ENCODE results near the gene ITIH1. TPM values are rescaled to one million over a fixed set of nuclear protein-coding genes. Genes with fewer than 3 reads are reported as not detected.
A peak's percentile ranks its signal among the peaks of the same experiment; 100 is the strongest.

The ITIH1 gene
- total RNA-seq, 1 donor from 2014 or later: not detected

DNA sequence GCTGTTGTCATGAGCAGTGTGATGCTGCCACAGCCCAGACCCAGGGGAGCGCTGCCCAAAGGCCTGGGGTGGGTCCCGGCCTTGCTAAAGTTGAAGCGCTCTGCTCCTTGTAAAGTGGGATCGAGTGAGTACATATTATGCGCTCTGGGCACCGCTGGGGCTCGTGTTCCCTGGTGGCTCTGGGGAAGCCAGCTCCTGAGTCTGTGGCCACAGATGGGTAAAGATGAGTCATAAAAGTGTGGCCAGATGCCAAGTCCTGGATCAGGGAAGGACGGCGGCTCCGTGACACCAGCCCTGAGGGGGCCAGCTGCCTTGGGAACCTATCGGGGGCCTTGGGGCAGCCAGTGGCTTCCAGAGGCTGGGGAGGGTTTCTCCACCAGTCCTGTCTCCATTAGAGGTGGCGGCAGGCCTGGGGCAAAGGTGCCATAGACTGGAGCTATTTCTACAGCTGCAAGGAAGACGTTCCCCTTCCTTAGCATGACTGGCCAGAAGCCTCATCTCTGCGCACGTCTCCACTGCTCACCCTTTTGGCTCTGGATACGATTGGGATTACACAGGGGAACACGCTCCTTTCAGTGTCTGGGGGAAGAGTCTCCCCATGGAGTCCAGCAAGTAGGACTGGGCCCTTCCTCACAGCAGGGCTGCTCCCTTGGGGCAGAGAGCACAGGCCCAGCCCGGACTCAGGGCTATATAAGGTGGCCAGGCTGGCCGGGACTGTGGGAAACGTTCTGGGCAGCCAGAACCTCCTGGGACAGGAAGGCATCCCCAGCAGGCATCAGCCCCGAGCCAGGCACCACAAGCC, 54.3 kb downstream of the ITIH1 start:
- no peak overlapping the region for H3K4me3 ChIP-seq (ENCODE audit: low read depth, low read length)
- TF ChIP-seq CTCF (conservative IDR thresholded peaks at IDR 0.05; ENCODE audit: low read depth, low read length): no peak
- peak; percentile 44 for DNase-seq (ENCODE audit: low read depth)

DNA sequence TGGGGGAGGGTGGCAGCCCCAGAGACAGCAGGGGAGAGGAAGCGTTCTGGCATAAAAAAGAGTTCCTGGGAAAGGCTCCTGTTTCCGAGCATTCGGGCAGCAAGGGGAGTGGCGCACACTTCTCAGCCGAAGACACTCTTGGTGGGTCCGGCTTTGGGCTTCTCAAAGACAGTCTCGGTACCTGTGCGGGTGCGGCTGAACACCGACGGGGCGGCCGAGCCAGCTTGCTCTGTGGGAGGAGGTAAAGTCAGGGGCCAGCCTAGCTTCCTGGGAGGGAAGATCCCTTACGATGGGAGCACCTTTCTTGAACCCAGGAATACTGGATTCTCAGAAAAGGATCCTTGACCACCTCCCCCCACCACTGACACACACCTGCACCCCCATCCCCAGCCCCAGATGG, 55.8 kb downstream of the ITIH1 start:
- no peak for TF ChIP-seq CTCF (conservative IDR thresholded peaks at IDR 0.05; ENCODE audit: low read depth, low read length)
- no peak for DNase-seq (ENCODE audit: low read depth)
- no peak overlapping the region for H3K4me3 ChIP-seq (ENCODE audit: low read depth, low read length)

- no peak within 1 kb of the TSS for H3K4me3 ChIP-seq (ENCODE audit: low read depth, low read length)
- DNase-seq (ENCODE audit: low read depth): no peak
- no peak for TF ChIP-seq CTCF (conservative IDR thresholded peaks at IDR 0.05; ENCODE audit: low read depth, low read length)
Observed at GRCh38 chr3:52834871-52835501, 57.6 kb downstream of the ITIH1 start, which contains the start of gene MUSTN1. MUSTN1 (minus strand) TSS chr3:52835019; CDS start chr3:52834948, 71 bp downstream.

DNA sequence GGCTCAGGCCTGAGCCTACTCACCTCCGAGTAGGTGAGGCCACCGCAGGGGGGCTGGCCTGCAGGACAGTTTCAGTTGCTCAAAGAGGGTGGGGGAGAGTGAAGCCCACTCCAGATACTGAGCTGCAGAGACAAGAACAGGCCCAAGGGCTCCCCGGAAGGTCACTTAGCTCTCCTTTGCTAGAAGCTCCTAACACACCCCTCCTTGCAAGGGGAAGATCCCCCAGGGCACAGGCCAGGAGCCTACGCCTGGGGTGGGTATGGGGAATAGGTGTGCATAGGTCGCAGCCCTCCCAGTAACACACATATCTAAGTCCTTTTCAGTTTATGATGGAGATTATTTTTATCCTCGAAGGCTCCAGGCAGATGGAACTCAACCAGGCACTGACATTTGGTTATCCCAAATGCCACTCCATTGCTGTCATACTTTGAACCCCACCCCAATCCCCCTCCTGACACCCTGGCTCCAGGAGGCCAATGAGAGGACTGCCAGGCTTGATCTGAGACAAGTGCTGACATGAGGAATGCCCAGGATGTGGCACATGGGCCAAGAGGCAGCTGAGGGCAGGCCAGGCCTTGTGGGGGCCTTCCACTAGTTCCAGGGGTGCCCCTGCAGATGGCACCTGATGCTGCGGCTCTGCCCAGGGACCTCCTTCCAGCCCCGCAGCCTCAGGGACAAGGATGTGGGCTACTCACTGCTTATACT, 58.5 kb downstream of the ITIH1 start:
- DNase-seq (ENCODE audit: low read depth): no peak
- TF ChIP-seq CTCF (conservative IDR thresholded peaks at IDR 0.05; ENCODE audit: low read depth, low read length): no peak
- H3K4me3 ChIP-seq (ENCODE audit: low read depth, low read length): no peak overlapping the region

- no peak overlapping the region for H3K4me3 ChIP-seq (ENCODE audit: low read depth, low read length)
- TF ChIP-seq CTCF (conservative IDR thresholded peaks at IDR 0.05; ENCODE audit: low read depth, low read length): no peak
- no peak for DNase-seq (ENCODE audit: low read depth)
Observed at GRCh38 chr3:52836471-52836845, 59.1 kb downstream of the ITIH1 start.

DNA sequence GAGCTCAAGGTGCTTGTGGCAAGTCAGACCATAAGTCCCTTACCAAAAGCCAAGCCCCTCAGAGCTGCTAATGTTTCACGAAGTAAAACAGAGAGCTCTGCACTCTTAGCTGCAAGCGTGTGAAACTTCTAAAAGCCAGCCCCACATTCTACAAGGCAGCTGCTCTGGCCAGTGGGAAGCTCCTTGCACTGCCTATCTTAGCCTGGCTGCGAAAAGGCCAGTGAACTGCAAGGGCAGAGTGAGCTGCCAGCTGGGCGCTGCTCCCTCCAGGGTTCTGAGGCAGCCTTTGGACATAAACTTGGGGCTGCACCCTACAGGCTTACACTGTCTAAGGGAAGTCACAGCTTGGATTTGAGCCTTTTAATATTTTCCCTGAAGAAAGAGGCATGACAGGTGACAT, 59.6 kb downstream of the ITIH1 start:
- no peak for DNase-seq (ENCODE audit: low read depth)
- no peak for TF ChIP-seq CTCF (conservative IDR thresholded peaks at IDR 0.05; ENCODE audit: low read depth, low read length)
- no peak overlapping the region for H3K4me3 ChIP-seq (ENCODE audit: low read depth, low read length)
